CD4-positive, alpha-beta T cell treated with Interleukin-1 beta for 1 hour (primary cell): ENCODE results near the gene ZBTB47.
A peak's percentile ranks its signal among the peaks of the same experiment; 100 is the strongest.

Experiments used
- DNase-seq, 2 donors: peaks; one replicate each; pipeline ENCODE4 v3.0.0-alpha.2; 2020 to 2022

The ZBTB47 gene

DNA sequence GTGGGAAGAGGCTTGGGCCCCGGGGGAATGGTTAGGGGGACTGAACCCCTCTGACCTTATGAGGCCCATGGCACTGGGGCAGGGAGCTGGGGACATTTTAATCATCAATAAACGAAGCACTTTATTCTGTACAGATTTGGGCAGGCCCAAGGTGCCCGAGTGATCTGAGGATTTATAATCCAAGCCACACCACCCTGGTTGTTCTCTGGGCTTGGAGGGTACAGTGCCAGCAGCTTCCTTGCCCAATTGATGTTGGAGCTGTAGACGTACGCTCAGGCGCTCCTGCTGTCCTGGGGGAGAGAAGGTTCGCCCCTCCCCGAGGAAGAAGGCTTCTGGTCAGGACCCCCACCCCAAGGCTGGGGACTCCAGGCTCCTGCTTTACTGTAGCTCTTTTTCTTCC is 12.5 kb downstream of the ZBTB47 start:
- DNase-seq = no peak

DNA sequence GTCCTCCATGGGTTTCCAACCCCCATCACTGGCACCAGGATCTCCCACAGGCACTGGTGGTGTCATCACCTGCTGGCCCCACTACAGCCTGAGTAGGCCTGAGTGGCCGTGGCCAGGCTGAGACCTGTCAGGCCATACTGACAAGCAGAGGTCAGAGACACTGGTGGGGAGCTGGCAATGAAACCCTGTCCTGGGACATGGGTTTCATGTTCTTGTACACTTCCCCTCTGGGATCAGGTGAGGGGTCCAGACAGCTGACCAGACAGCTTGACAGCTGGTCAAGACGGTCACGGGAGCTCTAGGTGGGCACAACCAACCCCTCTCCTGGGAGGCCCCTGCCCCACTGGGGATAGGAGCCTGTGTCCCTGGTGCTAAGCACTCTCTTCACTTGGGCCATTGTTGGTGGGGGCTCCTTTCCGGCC is 13.1 kb downstream of the ZBTB47 start:
- DNase-seq = no peak

DNA sequence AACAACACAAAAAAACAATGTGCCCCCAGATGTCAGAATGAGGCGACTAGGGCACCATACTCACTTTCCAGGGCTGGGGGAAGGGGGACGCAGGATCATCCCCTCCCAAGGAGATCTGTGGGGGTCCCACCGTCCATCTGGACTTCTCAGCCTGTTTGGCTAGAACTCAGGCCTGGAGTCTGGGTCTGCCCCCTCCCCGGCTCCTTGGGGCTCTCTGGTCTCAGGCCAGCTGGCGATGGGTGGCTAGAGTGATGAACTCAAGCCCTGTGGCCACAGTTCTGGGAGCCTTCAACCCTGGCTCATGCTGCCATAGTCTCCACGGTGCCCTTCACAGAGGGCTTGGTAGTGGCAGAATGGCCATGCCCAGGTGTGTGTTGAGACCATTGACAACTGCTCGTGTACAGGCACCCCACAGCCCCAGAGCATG is 13.6 kb downstream of the ZBTB47 start:
- DNase-seq = no peak

DNA sequence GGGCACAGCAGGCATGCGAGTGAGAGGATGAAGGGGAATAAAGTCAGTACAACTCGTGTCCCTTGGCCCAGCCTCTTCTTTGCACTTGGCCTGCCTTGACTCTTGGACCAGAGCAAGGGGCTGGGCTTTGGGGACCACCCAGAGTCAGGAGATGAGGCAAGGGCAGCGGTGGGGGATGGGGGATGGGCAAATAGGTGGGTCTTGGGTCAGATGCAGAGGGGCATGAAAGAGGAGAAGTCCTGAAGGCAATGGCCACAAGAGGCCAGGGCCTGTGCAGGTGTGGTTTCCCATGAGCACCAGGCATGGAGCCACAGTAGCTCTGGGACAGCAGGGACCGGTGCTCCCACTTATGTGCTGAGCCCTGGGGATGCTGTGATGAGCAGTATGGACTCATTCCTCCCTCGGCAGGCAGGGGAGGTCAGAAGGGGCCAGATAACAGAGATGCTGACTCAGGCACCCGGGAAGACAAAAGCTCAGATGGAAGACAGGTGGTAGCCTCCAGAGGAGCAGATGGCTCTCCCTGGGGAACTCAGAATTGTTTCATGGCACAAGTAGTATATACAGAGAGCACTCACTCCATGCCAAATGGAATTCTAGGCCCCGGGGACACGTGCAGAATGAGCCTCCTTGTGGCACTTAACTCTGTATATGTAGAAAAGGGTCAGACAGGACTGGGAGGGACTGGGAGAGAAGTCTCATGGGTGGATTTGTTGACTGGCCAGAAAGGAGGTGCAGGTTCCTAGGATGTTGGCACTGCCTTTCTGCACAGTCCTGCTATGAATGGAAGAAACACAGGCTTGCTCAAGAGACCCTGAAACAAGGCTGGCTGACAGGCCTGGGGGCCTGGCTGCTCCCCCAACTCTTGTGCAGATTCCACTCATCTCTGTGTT is 14.3 kb downstream of the ZBTB47 start:
- no peak for DNase-seq

DNA sequence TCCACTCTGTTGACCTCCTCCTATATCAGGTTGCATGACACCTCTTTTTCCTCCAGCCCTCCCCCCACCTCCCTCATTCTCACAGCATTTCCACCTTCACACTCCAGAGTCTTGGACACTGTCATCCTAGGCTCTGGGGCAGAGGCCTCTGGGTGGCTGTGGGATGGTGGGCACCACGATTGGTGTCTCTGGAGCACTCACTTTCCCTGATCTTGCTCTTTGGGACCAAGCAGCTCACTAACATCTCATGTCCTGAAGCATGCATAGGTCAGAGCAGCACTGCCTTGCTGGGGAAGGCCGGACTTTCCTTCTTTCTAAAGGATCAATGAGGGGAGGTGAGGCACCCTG is 14.9 kb downstream of the ZBTB47 start:
- no peak for DNase-seq

DNA sequence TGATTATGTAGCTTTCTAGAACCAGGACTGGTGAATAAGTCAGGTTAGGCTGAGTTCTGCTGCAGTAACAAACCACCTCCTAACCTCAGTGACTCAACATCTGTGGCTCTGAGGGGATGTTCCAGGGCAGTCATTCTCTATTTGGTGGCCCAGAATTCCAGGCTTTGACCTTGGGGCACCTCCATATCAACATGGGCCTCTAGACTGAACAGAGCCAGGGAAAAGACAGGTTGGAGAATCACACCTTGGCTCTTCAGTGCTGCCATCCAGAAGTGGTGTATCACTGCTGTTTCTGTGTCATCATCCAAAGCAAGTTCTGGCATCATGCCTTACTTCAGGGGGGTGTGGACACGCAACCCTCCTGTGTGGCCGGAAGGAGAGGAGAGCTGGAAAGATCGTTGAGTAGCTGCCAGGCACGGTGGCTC is 15.3 kb downstream of the ZBTB47 start:
- DNase-seq = no peak

DNA sequence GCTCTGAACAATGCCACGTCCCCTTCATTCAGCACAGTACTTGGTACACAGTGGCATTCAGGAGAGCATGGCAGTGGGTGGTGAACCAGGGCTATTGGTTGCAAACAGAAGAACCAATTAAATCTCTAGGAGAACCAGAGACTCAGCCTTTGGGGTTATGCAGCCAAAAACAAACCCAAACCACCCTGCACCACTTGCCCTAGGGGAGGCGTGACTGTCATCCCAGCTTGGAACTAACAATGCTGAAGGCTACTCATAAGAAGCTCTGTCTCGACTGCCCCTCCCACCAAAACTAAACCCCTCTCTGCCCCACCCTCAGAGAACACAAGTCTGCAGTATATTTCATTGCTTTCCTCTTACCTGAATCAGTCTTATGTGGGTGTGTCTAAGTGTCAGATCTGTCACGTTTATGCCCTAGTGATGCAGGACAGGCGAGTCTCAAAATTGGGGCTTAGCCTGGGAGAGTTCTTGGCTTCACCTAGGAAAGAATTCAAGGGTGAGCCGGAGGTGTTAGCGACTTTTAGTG is 16.6 kb downstream of the ZBTB47 start:
- DNase-seq = no peak

DNA sequence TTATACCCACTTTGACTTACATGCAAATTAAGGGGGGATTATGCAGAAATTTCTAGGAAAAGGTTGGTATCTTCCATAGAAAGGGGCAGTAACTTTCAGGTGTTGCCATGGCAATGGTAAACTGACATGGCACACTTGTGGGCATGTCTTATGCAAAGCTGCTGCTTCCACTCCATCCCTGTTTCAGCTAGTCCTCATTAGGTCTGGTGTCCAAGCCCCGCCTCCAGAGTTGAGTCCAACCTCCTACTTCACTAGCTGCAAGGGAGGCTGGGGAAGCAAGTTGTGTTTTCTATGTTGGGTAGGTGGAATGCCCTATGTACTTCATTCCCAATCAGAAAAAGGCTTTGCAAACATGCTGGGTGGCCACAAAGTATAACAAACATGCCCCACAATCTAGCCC is 17.2 kb downstream of the ZBTB47 start:
- DNase-seq = no peak

DNA sequence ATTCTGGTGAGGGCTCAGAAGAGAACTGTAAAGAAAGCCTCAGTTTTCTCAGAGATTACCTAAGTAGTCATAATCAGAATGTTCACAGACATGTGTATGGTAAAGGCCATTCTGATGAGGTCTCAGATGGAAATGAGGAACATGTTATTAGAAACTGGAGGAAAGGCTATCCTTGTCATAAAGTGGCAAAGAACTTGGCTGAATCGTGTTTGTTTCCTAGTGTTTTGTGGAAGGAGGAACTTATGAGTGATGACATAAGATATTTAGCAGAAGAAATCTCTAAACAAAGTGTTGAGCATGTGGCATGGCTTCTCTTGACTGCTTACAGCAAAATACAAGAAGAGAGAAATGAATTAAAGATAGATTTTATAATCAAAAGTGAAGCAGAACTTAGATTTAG is 19.0 kb downstream of the ZBTB47 start:
- DNase-seq = no peak

DNA sequence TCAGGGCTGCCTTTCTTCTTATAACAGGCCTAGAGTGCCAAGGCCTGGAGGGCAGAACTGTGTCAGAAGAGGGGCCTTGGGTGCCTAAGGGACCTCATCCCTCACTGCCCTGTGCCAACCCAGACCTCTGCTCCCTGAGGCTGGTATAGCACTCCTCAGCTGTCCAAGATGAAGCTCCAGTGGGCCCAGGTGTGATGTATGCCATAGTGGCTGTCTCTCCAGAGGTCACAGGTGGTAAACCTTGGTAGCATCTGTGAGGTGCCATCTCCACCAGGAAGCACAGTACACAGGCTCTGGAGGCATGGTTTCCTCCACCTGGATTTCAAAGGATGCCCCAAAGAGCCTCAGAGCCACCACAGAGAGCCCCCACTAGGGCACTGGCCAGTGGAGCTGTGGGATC is 19.6 kb downstream of the ZBTB47 start:
- no peak for DNase-seq

DNA sequence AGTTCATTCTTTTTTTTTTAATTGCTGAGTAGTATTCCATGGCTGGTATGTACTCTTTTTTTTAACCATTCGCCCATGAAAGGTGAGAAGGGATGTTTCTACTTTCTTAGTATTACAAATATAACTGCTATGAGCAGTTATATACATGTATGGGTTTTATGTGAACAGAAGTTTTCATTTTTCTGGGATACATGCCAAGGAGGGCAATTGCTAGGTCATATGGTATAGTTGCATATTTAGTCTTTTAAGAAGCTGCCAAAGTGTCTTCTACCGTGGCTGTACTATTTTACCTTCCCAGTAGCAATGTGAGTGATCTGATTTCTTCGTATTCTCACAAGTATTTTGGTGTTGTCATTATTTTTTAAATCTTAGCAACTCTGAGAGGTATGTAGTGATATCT is 20.6 kb downstream of the ZBTB47 start:
- DNase-seq = no peak

DNA sequence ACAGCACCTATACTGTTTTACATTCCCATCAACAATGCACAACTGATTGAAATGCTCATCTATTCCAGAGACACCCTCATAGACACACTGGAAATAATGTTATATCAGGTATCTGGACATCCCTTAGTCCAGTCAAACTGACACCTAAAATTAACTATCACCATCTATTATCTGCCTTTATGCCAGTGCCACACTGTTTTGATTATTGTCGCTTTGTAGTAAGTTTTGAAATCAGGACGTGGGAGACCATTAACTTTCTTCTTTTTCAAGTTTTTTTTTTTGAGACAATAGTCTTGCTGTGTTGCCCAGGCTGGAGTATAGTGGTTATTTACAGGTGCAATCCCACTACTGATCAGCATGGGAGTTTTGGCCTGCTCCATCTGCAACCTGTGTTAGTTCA is 22.4 kb downstream of the ZBTB47 start:
- DNase-seq = no peak

DNA sequence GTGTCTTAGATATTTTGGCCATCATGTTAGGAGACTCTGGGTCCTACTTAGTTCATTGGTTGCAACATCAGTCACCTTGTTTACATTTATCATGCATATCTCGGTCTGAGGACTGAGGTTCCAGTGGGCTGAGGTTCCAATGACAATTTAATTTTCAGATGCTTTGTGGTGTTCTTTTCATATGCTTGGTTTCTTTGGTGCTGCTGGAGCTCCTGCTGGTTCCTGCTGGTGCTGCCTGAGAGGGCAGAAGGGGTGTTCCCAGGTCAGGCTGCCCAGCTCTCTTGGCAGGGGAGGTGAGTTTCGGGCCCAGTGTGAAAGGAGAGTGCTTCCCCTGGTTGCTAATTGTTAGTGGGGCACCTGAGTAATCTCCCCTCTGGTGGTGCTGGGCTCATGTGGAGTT is 24.9 kb downstream of the ZBTB47 start:
- DNase-seq = no peak

DNA sequence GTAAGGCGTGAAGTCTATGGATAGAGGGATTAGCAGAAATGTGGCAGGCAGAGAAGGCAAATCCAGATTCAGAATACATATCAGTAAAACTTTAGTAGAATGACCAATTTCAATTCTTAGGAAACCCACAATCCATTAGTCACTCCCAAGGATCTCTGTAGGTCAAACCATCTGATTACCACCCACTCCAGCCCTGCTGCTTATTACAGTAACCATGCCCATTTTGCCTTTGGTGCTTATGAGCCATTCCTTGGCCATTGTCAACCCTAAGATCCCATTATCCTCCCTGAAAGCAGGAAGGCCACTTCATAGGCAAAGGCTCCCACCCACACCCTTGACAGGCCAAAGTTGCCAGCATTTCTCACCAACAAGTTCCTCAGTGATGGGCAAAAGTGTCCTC is 26.8 kb downstream of the ZBTB47 start:
- no peak for DNase-seq

DNA sequence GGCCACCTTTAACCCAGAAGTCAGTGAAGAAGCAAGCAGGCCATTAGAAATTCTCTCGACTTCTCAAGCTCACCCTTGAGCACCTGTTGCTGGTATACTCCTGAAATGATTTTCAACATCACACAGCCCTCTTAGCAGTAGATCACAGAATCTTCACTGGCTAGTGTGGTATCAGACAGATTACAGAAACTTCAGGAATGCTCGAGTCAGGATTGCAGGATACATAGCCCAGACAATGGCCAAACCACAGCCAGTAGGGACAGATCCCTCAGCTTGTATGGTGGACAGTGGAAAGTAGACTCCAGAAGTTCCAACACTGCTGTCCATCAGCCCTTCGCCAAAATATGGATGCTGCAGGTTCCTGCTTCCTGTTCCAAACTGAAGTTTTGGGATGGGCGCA is 27.3 kb downstream of the ZBTB47 start:
- DNase-seq = no peak

DNA sequence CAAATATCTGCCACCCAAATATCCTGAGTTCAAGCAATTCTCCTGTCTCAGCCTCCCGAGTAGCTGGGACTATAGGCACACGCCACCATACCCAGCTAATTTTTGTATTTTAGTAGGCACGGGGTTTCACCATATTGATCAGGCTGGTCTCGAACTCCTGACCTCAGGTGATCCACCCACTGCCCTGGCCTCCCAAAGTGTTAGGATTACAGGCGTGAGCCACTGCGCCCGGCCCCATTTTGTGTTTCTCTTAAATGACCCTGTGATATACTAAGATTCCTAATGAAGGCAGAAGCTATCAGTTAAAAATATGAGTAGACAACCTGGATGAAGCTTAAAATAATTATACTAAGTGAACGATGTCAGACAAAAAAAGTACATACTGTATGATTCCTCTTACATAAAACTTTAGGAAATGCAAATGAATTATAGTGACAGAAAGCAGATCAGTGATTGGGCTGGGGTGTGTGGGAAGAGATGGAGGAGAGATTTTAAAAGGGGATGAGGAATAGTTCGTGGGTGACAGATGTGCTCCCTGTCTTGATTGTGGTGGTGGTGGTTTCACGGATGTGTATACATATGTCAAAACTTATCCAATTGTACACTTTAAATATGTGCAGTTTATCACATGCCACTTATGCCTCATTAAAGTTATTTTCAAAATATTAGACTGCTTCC is 28.0 kb downstream of the ZBTB47 start:
- DNase-seq = no peak

DNA sequence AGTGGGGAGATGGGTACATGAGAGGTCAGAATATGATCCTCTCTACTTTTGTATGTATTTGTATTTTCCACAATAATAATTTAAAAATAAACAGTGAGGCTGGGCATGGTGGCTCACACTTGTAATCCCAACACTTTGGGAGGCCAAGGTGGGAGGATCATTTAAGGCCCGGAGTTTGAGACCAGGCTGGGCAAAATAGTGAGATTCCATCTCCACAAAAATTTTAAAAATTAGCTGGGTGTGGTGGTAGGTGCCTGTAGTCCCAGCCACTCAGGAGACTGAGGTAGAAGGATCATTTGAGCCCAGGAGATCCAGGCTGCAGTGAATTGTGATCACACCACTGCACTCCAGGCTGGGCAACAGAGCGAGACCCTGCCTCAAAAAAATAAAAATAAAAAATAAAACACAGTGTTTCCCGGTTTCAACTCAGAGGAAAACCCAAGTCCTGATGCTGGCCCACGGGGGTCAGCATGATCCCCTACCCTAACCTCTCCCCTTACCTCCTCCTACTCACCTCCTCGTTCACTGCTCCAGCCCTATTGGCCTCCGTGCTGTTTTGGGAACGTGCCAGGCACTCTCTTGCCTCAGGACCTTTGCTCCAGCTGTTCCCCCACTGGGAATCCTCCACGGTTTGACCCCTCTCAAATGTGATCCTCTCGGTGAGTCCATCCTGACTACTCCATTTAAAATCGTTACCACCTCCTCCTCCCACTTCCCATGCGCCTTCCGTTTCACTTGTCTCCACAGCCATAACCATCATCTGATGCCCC is 29.0 kb downstream of the ZBTB47 start:
- no peak for DNase-seq

DNA sequence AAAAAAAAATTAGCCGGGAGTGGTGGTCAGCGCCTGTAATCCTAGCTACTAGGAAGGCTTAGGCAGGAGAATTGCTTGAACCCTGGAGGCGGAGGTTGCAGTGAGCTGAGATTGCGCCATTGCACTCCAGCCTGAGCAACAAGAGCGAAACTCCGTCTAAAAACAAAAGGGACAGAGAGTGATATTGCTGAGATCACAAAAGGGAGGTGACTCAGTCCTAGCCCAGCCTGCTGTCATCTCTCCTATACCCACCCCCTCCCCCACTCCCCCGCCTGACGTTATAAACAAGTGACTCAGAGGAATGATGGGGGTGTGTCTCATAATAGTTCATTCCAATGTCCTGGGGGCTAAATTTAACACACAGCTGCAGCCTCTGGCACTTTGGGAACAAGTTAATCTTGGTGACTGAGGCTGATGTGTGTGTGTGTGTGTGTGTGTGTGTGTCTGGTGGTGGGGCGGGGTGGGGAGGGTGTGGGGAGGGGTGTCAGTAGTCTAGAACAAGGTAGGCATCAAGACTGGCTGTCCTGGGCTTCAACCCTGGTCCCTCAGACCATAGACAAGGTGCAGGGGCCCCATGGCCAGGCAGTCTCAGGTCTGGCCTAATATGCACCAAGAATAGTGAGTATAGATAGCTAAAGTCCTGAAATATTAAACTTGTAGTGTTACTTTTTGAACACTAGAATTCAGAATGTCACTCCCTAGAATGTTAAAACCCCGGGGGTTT is 30.5 kb downstream of the ZBTB47 start:
- peak in 1 of 2 donors; percentile 28 for DNase-seq

DNA sequence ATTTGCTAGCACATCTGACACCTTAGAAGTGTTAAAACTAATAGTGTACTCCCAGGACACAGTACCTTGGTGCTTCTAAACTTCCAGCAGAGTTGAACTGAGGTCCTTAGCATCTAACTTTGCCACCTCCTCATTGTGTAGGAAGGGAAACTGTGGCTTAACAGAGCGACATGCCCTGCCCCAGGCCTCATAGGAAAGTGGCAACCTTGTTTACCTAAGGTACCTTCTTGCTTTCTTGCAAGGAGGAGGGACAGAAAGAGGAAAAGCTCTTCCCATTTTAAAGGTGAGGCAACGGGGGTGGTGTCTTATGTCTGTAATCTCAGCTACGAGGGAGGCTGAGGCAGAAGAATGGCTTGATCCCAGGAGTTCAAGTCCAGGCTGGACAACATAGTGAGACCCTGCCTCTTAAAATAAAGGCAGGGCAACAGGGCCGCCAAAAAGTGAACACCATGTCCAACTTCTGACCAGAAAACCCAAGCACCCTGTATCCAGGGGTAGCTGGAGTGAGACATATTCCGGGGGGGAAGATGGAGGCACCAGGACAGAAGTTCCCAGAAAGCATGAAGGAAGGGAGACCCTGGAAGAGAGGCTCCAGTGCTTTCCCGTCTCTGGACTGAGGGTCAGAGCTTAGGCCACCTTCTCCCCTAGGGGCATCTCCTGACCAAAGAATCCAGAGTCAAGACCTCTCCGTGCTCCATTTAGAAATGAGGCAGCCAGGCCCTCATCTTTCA is 31.3 kb downstream of the ZBTB47 start:
- no peak for DNase-seq

DNA sequence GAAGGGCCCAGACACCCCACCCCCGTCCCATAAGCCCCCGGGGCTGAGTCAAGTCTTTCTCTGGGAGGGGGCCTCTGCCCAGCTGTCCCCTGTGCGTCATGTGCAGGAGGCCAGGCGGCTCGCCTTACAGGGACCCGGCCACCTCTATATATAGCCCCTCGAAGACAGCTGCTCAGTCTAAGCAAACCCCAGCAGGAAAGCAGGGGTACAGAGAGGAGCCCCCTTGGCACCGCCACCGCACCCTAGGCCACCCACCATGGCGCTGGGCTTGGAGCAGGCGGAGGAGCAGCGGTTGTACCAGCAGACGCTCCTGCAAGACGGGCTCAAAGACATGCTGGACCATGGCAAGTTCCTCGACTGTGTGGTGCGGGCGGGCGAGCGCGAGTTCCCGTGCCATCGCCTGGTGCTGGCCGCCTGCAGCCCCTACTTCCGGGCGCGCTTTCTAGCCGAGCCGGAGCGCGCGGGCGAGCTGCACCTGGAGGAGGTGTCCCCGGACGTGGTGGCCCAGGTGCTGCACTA is 31.9 kb downstream of the ZBTB47 start, which contains the start of gene KLHL40:
Gene KLHL40, plus strand, starts transcription at position 175 of the 519 bp plus-strand sequence. Its CDS starts 82 bp downstream, at position 257.
- DNase-seq = no peak
